BJ (cell line): ENCODE measurements around the gene MZT2B. TPM values are rescaled to one million over a fixed set of nuclear protein-coding genes. Genes with fewer than 3 reads are reported as not detected.
"Not testable (repeated sequence)": the region's sequence is repeated elsewhere in the genome, so short reads cannot be mapped to it uniquely, and the experiment has no call there.

Experiments used
- CTCF ChIA-PET: fragments of 350-600 bp; formaldehyde crosslinking; extraction: SDS; loops from one replicate; lab custom pipeline; 2021; ENCODE audit warnings: antibody characterized with exemption, inconsistent platforms; lab: Yijun Ruan, JAX
- POLR2A ChIA-PET: fragments of 300-600 bp; sonication (Branson Sonifier 250); formaldehyde crosslinking; extraction: SDS; loops from one replicate; lab custom pipeline; 2021; ENCODE audit warnings: antibody characterized with exemption; lab: Charles Lee
- DNase-seq: peaks from one replicate; pipeline ENCODE4 v3.0.0-alpha.2; 2011; ENCODE audit warnings: low read depth
- H3K27me3 ChIP-seq: 2 replicates; pipeline ENCODE4 v1.6.0; 2011; ENCODE audit warnings: low read length; ENCODE audit not compliant: control insufficient read depth, insufficient read depth
- H3K36me3 ChIP-seq: 2 replicates; pipeline ENCODE4 v1.5.1; 2011; ENCODE audit warnings: low read length; ENCODE audit not compliant: control insufficient read depth, insufficient read depth
- H3K4me3 ChIP-seq: 2 replicates; pipeline ENCODE4 v1.5.1; 2011; ENCODE audit warnings: low read depth, mild to moderate bottlenecking, control low read depth, low read length
- polyA plus RNA-seq: library from polyadenylated mRNA; depleted of rRNA; stranded (reverse); fragments of >200 nt; gene quantifications from 2 replicates; pipeline ENCODE4 v1.2.3, GENCODE V29; 2011; rRNA removed
- TF ChIP-seq, protein P1 (sequence below): IDR thresholded peaks from 2 replicates; pipeline ENCODE4 v1.5.1; 2011; ENCODE audit warnings: low read depth, mild to moderate bottlenecking, control low read depth, inconsistent platforms, low read length, moderate library complexity; ENCODE audit not compliant: insufficient read depth

MZT2B gene
- polyA plus RNA-seq, 1 experiment = 199 TPM

DNA sequence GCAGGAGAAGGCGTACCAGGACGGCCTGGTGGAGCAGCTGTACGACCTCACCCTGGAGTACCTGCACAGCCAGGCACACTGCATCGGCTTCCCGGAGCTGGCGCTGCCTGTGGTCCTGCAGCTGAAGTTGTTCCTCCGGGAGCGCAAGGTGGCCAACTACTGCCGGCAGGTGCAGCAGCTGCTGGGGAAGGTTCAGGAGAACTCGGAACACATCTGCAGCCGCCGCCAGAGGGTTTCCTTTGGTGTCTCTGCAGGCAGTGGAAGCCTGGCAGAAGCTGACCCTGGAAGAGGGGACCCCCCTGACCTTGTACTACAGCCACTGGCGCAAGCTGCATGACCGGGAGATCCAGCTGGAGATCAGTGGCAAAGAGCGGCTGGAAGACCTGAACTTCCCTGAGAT, 48.8 kb downstream of the MZT2B start:
- H3K4me3 ChIP-seq, POLR2A ChIA-PET, H3K36me3 ChIP-seq, CTCF ChIA-PET, DNase-seq, H3K27me3 ChIP-seq: not testable (repeated sequence)

GRCh38 chr2:130231656-130232055, 49.6 kb downstream of the MZT2B start:
- H3K4me3 ChIP-seq = no peak overlapping the region
- no peak for DNase-seq
- TF ChIP-seq, protein P1, sequence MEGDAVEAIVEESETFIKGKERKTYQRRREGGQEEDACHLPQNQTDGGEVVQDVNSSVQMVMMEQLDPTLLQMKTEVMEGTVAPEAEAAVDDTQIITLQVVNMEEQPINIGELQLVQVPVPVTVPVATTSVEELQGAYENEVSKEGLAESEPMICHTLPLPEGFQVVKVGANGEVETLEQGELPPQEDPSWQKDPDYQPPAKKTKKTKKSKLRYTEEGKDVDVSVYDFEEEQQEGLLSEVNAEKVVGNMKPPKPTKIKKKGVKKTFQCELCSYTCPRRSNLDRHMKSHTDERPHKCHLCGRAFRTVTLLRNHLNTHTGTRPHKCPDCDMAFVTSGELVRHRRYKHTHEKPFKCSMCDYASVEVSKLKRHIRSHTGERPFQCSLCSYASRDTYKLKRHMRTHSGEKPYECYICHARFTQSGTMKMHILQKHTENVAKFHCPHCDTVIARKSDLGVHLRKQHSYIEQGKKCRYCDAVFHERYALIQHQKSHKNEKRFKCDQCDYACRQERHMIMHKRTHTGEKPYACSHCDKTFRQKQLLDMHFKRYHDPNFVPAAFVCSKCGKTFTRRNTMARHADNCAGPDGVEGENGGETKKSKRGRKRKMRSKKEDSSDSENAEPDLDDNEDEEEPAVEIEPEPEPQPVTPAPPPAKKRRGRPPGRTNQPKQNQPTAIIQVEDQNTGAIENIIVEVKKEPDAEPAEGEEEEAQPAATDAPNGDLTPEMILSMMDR = no peak
- ChIA-PET POLR2A (no interaction called here), CTCF (no interaction called here)
- no peaks in the 10 kb centered on the region for H3K36me3 ChIP-seq
- no peaks in the 10 kb centered on the region for H3K27me3 ChIP-seq

GRCh38 chr2:130233066-130233465, 51.0 kb downstream of the MZT2B start:
- DNase-seq, POLR2A ChIA-PET, H3K4me3 ChIP-seq, H3K27me3 ChIP-seq, CTCF ChIA-PET, H3K36me3 ChIP-seq: not testable (repeated sequence)

- H3K36me3 ChIP-seq, DNase-seq, CTCF ChIA-PET, H3K4me3 ChIP-seq, H3K27me3 ChIP-seq, POLR2A ChIA-PET: not testable (repeated sequence)
These were observed 57.5 kb downstream of the MZT2B start for GRCh38 chr2:130239581-130239980.

Other genes starting within 250 kb of the MZT2B start
- not detected in 2 replicates for gene RAB6C, start 202.6 kb upstream of the MZT2B start, polyA plus RNA-seq
- not detected in 2 replicates for gene POTEF, start 53.0 kb upstream of the MZT2B start, polyA plus RNA-seq
- 2.7 and 5.3 TPM in 2 replicates for gene CCDC74B, start 37.1 kb upstream of the MZT2B start, polyA plus RNA-seq
- gene SMPD4, start 660 bp upstream of the MZT2B start, polyA plus RNA-seq = 25.0 and 60.1 TPM in 2 replicates
- gene TUBA3E, start 16.2 kb downstream of the MZT2B start, polyA plus RNA-seq = not detected in 2 replicates
- 80.9 and 144 TPM in 2 replicates for gene IMP4, start 160.6 kb downstream of the MZT2B start, polyA plus RNA-seq
- 21.0 and 24.4 TPM in 2 replicates for gene PTPN18, start 173.8 kb downstream of the MZT2B start, polyA plus RNA-seq